Measurements from ENCODE around the gene CLSTN2. TPM values are rescaled to one million over a fixed set of nuclear protein-coding genes. Genes with fewer than 3 reads are reported as not detected.

Gene CLSTN2
- total RNA-seq, 2 donors from 2014 or later = 3.5 to 60.3 TPM

DNA sequence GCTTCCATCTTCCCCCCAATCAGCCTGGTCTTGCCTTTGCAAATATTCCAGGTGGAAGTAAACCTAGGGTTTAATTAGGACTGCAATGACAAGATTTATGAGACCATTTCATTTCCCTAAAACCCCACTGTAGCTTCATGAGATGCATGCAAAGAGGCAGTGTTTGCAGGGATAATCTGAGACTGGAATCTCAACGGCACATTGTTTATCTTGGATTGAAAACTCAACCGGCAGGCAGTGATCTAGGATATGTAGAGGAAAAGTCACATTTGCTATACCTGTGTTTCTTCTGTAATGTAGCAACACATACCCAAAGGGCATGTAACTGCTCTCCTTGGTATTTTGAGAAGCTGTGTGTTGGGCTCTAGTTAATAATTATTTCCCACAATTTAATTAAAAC, 18.7 kb upstream of the CLSTN2 start:
- no peaks in the 10 kb centered on the region for H3K27me3 ChIP-seq (replicated peaks; ENCODE audit: insufficient read depth)
- TF ChIP-seq POLR2AphosphoS5 (IDR thresholded peaks at IDR 0.05) (peak; percentile 40), POLR2A (IDR thresholded peaks at IDR 0.05) (no peak)
- TF ChIP-seq, protein P1, sequence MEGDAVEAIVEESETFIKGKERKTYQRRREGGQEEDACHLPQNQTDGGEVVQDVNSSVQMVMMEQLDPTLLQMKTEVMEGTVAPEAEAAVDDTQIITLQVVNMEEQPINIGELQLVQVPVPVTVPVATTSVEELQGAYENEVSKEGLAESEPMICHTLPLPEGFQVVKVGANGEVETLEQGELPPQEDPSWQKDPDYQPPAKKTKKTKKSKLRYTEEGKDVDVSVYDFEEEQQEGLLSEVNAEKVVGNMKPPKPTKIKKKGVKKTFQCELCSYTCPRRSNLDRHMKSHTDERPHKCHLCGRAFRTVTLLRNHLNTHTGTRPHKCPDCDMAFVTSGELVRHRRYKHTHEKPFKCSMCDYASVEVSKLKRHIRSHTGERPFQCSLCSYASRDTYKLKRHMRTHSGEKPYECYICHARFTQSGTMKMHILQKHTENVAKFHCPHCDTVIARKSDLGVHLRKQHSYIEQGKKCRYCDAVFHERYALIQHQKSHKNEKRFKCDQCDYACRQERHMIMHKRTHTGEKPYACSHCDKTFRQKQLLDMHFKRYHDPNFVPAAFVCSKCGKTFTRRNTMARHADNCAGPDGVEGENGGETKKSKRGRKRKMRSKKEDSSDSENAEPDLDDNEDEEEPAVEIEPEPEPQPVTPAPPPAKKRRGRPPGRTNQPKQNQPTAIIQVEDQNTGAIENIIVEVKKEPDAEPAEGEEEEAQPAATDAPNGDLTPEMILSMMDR (IDR thresholded peaks at IDR 0.05) = no peak
- H3K4me3 ChIP-seq = no peak overlapping the region
- peak; percentile 22 for DNase-seq (ENCODE audit: low spot score)
- 15% methylated on average over 2 of the region's 2 CpGs for WGBS
- no peak overlapping the region for H3K27ac ChIP-seq
- no peaks in the 10 kb centered on the region for H3K4me1 ChIP-seq (replicated peaks)
- H3K36me3 ChIP-seq = no peaks in the 10 kb centered on the region
- H3K9me3 ChIP-seq = no peaks in the 10 kb centered on the region
- intact Hi-C loops (cut with DNase I) = no loop called here

DNA sequence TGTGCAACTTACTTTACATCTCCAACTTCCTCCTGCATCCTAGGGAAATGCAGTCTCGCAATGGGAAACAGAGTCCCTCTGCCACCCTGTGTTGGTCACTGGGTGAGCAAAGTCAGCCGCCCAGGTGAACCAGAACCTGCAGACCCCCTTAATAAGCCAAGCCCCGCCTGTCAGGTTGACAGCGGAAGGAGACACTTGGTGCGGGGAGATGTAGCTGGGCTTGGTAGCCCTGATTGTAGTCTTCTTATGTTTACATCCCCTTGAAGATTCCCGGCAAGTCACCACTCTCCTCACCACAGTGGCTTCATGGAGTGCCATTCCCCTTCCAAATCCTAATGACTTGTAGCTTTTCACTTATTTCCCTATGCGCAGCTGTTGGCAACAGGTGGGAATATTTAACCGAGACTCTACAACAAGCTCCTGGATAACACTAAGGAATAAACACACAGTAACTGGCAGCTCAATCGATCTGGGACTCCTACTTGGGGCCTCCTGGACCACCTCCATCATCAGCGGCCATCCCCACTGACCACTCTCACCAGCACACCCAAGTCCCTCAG, 17.7 kb upstream of the CLSTN2 start:
- H3K36me3 ChIP-seq = no peaks in the 10 kb centered on the region
- no peak overlapping the region for H3K4me3 ChIP-seq
- DNase-seq (ENCODE audit: low spot score) = no peak
- TF ChIP-seq POLR2A (IDR thresholded peaks at IDR 0.05) = no peak
- TF ChIP-seq, protein P1 (IDR thresholded peaks at IDR 0.05) = no peak
- TF ChIP-seq POLR2AphosphoS5 (IDR thresholded peaks at IDR 0.05) = no peak
- no peak overlapping the region for H3K27ac ChIP-seq
- WGBS = 87% methylated on average over 10 of the region's 10 CpGs
- H3K9me3 ChIP-seq = no peaks in the 10 kb centered on the region
- H3K4me1 ChIP-seq (replicated peaks) = no peaks in the 10 kb centered on the region
- intact Hi-C loops (cut with DNase I) = no loop called here
- H3K27me3 ChIP-seq (replicated peaks; ENCODE audit: insufficient read depth) = no peaks in the 10 kb centered on the region

DNA sequence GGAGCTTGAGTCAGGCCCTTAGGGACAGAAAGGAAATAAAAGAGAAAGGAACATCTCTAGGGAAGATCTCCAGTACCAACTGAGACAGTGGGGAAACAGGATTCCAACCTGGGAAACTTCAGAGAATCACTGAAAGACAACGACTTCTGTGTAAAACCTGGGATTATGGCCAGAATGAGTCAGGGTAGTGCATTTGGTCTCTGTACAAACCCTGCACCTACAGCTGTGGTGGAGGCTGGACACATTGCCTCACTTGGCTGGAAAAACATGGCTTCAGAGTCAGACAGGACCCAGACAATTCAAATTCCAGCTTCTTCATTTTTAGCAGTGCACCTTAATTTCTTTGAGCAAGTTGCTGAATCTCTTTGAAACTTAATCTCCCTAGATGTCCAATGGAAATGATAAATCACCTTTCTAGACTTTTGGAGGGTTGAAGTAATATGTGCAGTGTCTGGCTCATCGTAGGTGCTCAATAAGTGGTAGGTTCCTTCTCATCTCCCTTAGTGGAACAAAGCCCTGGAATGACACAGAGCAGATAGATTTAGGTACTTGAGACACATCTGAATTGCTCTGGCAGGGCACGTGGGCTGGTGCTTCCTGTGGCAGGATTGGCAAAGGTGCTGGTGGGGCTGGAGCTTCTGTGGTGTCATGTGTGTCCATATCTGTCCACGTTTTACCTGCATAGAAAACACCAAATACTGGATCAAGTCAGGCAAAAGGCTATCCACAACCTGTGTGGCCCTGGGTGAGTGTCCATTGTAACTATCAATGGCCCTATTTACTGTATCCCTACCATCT, 6.1 kb upstream of the CLSTN2 start:
- intact Hi-C loops (cut with DNase I) = no loop called here
- Histone ChIP-seq H3K27ac (no peak overlapping the region), H3K4me3 (no peak overlapping the region), H3K9me3 (no peaks in the 10 kb centered on the region), H3K4me1 (replicated peaks) (no peaks in the 10 kb centered on the region), H3K36me3 (no peaks in the 10 kb centered on the region), H3K27me3 (replicated peaks; ENCODE audit: insufficient read depth) (no peaks in the 10 kb centered on the region)
- DNase-seq (ENCODE audit: low spot score) = no peak
- TF ChIP-seq POLR2AphosphoS5 (IDR thresholded peaks at IDR 0.05) (no peak), POLR2A (IDR thresholded peaks at IDR 0.05) (no peak)
- TF ChIP-seq, protein P1 (IDR thresholded peaks at IDR 0.05) = no peak
- WGBS = 76% methylated on average over 4 of the region's 4 CpGs

DNA sequence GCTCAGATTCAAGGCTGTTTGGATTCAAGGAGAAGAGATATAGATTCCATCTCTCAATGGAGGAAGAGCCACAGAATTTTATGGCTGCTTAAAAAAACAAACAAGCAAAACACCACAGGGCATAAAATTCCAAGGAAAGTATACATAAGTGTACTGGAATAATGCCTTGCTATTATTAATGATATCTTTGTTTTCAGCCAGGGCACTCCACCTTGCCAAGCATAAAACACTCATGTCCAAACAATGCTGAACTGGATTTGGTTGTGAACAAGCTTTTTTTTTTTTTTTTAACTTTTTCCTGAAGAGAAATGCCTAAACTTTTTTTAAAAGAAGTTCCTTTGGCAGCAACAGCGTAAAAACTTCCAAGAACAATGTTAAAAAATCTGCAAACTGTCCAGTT, 4.8 kb upstream of the CLSTN2 start:
- TF ChIP-seq POLR2A (IDR thresholded peaks at IDR 0.05) (no peak), POLR2AphosphoS5 (IDR thresholded peaks at IDR 0.05) (no peak)
- TF ChIP-seq, protein P1 (IDR thresholded peaks at IDR 0.05) = no peak
- Histone ChIP-seq H3K27me3 (replicated peaks; ENCODE audit: insufficient read depth) (no peaks in the 10 kb centered on the region), H3K4me1 (replicated peaks) (no peaks in the 10 kb centered on the region), H3K9me3 (no peaks in the 10 kb centered on the region), H3K4me3 (no peak overlapping the region), H3K36me3 (no peaks in the 10 kb centered on the region), H3K27ac (no peak overlapping the region)
- DNase-seq (ENCODE audit: low spot score) = no peak
- 31% methylated on average over 1 of the region's 1 CpG for WGBS
- intact Hi-C loops (cut with DNase I) = loop anchor here (10.0 kb wide), 2 partner anchors 505 to 565 kb away; no protein-coding TSS in a partner anchor

Data from prostate gland (tissue), 2 donors.